ENCODE results near the gene BRWD1.
"Not testable (repeated sequence)": the region's sequence is repeated elsewhere in the genome, so short reads cannot be mapped to it uniquely, and the experiment has no call there.

The BRWD1 gene

DNA sequence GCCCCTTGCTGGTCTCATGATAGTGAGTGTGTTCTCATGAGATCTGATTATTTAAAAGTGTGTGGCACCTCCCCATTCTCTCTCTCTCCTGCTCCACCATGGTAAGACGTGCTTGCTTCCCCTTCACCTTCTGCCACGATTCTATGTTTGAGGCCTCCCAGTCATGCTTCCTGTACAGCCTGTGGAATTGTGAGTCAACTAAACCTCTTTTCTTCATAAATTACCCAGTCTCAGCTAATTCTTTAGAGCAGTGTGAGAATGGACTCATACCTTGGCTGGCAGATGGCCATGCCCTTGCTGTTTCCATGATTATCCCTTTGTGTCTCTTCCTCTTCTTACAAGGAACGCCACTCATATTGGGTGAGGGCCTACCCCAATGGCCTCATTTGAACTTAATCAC lies 170.5 kb downstream of the BRWD1 start:
- in situ Hi-C loops (cut with MboI; ENCODE audit: low pct_unique_long_range_greater_than_20kb, low sequenced_read_pairs, unreplicated experiment): loop anchor here (25.0 kb wide), 1 partner anchor 406 kb away; no protein-coding TSS in a partner anchor
- DNase-seq (ENCODE audit: low spot score): no peak
- TF ChIP-seq, protein P1, sequence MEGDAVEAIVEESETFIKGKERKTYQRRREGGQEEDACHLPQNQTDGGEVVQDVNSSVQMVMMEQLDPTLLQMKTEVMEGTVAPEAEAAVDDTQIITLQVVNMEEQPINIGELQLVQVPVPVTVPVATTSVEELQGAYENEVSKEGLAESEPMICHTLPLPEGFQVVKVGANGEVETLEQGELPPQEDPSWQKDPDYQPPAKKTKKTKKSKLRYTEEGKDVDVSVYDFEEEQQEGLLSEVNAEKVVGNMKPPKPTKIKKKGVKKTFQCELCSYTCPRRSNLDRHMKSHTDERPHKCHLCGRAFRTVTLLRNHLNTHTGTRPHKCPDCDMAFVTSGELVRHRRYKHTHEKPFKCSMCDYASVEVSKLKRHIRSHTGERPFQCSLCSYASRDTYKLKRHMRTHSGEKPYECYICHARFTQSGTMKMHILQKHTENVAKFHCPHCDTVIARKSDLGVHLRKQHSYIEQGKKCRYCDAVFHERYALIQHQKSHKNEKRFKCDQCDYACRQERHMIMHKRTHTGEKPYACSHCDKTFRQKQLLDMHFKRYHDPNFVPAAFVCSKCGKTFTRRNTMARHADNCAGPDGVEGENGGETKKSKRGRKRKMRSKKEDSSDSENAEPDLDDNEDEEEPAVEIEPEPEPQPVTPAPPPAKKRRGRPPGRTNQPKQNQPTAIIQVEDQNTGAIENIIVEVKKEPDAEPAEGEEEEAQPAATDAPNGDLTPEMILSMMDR (IDR thresholded peaks at IDR 0.05; ENCODE audit: extremely low read depth, insufficient read depth, missing control alignments): no peak

GRCh38 chr21:39141502-39141901 lies 171.9 kb downstream of the BRWD1 start:
- TF ChIP-seq, protein P1 (IDR thresholded peaks at IDR 0.05; ENCODE audit: extremely low read depth, insufficient read depth, missing control alignments): no peak
- DNase-seq (ENCODE audit: low spot score): no peak
- in situ Hi-C loops (cut with MboI; ENCODE audit: low pct_unique_long_range_greater_than_20kb, low sequenced_read_pairs, unreplicated experiment): loop anchor here (25.0 kb wide), 1 partner anchor 404 kb away; no protein-coding TSS in a partner anchor

GRCh38 chr21:39137248-39138178 lies 175.9 kb downstream of the BRWD1 start:
- in situ Hi-C loops (cut with MboI; ENCODE audit: low pct_unique_long_range_greater_than_20kb, low sequenced_read_pairs, unreplicated experiment): loop anchor here (25.0 kb wide), 1 partner anchor 400 kb away; no protein-coding TSS in a partner anchor
- no peak for DNase-seq (ENCODE audit: low spot score)
- TF ChIP-seq, protein P1 (IDR thresholded peaks at IDR 0.05; ENCODE audit: extremely low read depth, insufficient read depth, missing control alignments): no peak

- TF ChIP-seq, protein P1 (IDR thresholded peaks at IDR 0.05; ENCODE audit: extremely low read depth, insufficient read depth, missing control alignments): no peak
- in situ Hi-C loops (cut with MboI; ENCODE audit: low pct_unique_long_range_greater_than_20kb, low sequenced_read_pairs, unreplicated experiment): loop anchor here (25.0 kb wide), 1 partner anchor 399 kb away; no protein-coding TSS in a partner anchor
- DNase-seq (ENCODE audit: low spot score): no peak
Measured at GRCh38 chr21:39136711-39137110, 176.7 kb downstream of the BRWD1 start.

- in situ Hi-C loops (cut with MboI; ENCODE audit: low pct_unique_long_range_greater_than_20kb, low sequenced_read_pairs, unreplicated experiment): loop anchor here (25.0 kb wide), 1 partner anchor 399 kb away; no protein-coding TSS in a partner anchor
- DNase-seq (ENCODE audit: low spot score): not testable (repeated sequence)
- TF ChIP-seq, protein P1 (IDR thresholded peaks at IDR 0.05; ENCODE audit: extremely low read depth, insufficient read depth, missing control alignments): peak; percentile 34
Measured at GRCh38 chr21:39136138-39136537, 177.3 kb downstream of the BRWD1 start.

- TF ChIP-seq, protein P1 (IDR thresholded peaks at IDR 0.05; ENCODE audit: extremely low read depth, insufficient read depth, missing control alignments): no peak
- in situ Hi-C loops (cut with MboI; ENCODE audit: low pct_unique_long_range_greater_than_20kb, low sequenced_read_pairs, unreplicated experiment): loop anchor here (25.0 kb wide), 1 partner anchor 397 kb away; no protein-coding TSS in a partner anchor
- DNase-seq (ENCODE audit: low spot score): no peak
Measured at GRCh38 chr21:39134288-39134810, 179.1 kb downstream of the BRWD1 start.
